Fibroblast of skin of scalp (primary cell): ENCODE data around the gene C5.
A peak's percentile ranks its signal among the peaks of the same experiment; 100 is the strongest.
"Not testable (repeated sequence)": the region's sequence is repeated elsewhere in the genome, so short reads cannot be mapped to it uniquely, and the experiment has no call there.

Experiments
- DNase-seq: peaks from one replicate; pipeline ENCODE4 v3.0.0-alpha.2; 2013

Gene C5

GRCh38 chr9:121048175-121048574 is 1.9 kb downstream of the C5 start:
- DNase-seq: no peak

- DNase-seq: no peak
These were observed 11.3 kb downstream of the C5 start for GRCh38 chr9:121038804-121039203.

GRCh38 chr9:121038362-121038761 is 11.7 kb downstream of the C5 start:
- no peak for DNase-seq

GRCh38 chr9:121035717-121036116 is 14.4 kb downstream of the C5 start:
- not testable (repeated sequence) for DNase-seq

- no peak for DNase-seq
These were observed 15.5 kb downstream of the C5 start for GRCh38 chr9:121034529-121034928.

- DNase-seq: no peak
These were observed 20.6 kb downstream of the C5 start for GRCh38 chr9:121029469-121029868.

- not testable (repeated sequence) for DNase-seq
These were observed 21.8 kb downstream of the C5 start for GRCh38 chr9:121028285-121028684.

- DNase-seq: no peak
These were observed 23.3 kb downstream of the C5 start for GRCh38 chr9:121026768-121027167.

- peak; percentile 75 for DNase-seq
These were observed 23.8 kb downstream of the C5 start for GRCh38 chr9:121026260-121026691.

GRCh38 chr9:121024237-121024636 is 25.8 kb downstream of the C5 start:
- DNase-seq: no peak

GRCh38 chr9:121023064-121023463 is 27.0 kb downstream of the C5 start:
- peak; percentile 19 for DNase-seq

- no peak for DNase-seq
These were observed 28.8 kb downstream of the C5 start for GRCh38 chr9:121021301-121021700.

- no peak for DNase-seq
These were observed 30.8 kb downstream of the C5 start for GRCh38 chr9:121019273-121019672.

- DNase-seq: no peak
These were observed 36.2 kb downstream of the C5 start for GRCh38 chr9:121013911-121014310.

GRCh38 chr9:121009650-121010049 is 40.4 kb downstream of the C5 start:
- no peak for DNase-seq

- DNase-seq: no peak
These were observed 50.8 kb downstream of the C5 start for GRCh38 chr9:120999317-120999716.

- DNase-seq: no peak
These were observed 52.0 kb downstream of the C5 start for GRCh38 chr9:120998111-120998510.

GRCh38 chr9:120997502-120997901 is 52.6 kb downstream of the C5 start:
- no peak for DNase-seq

- DNase-seq: no peak
These were observed 53.7 kb downstream of the C5 start for GRCh38 chr9:120996409-120996808.

GRCh38 chr9:120989065-120989464 is 61.0 kb downstream of the C5 start:
- DNase-seq: no peak

- peak; percentile 54 for DNase-seq
These were observed 64.3 kb downstream of the C5 start for GRCh38 chr9:120985819-120986222.

GRCh38 chr9:120983259-120983837 is 66.7 kb downstream of the C5 start:
- no peak for DNase-seq

GRCh38 chr9:120982836-120983235 is 67.2 kb downstream of the C5 start:
- DNase-seq: peak; percentile 6

GRCh38 chr9:120980951-120981350 is 69.1 kb downstream of the C5 start:
- DNase-seq: no peak

GRCh38 chr9:120979797-120980196 is 70.3 kb downstream of the C5 start:
- DNase-seq: no peak
